ENCODE results near the gene SFN.

GRCh38 chr1:26861889-26862378 lies 1.0 kb upstream of the SFN start:
- no peak for TF ChIP-seq CTCF (conservative IDR thresholded peaks at IDR 0.05; ENCODE audit: low read length)
- no peak for TF ChIP-seq EZH2phosphoT487 (IDR thresholded peaks at IDR 0.05; ENCODE audit: borderline replicate concordance)

Measured in Loucy (cell line).